ENCODE results near the gene DPAGT1.

Gene DPAGT1

GRCh38 chr11:119091178-119091577, 10.5 kb downstream of the DPAGT1 start:
- ChIA-PET CTCF (interaction anchor here (0.8 to 2.8 kb wide), 6 partner anchors 8 to 232 kb away, joined by 3 to 8 read pairs (median 4); partner anchors contain the start of genes DPAGT1 and VPS11), POLR2A (no interaction called here)
- H3K36me3 ChIP-seq (ENCODE audit: control insufficient read depth in 4 of 4, insufficient read depth in 4 of 4, low read length in 3 of 4): peaks cover 0 to 40% (median 10%) of the 10 kb centered on the region in 4 experiments
- no peaks in the 10 kb centered on the region for H3K27me3 ChIP-seq (replicated peaks in 2 of 5; ENCODE audit: control insufficient read depth in 4 of 5, insufficient read depth in 5 of 5, low read length in 4 of 5)
- no peak for DNase-seq
- 96% methylated on average over 7 of the region's 9 CpGs for WGBS (ENCODE audit: insufficient coverage)
- H3K9me3 ChIP-seq (ENCODE audit: control extremely low read depth in 1 of 5, control insufficient read depth in 4 of 5, insufficient read depth in 2 of 5, low read depth in 1 of 5, low read length in 4 of 5): no peaks in the 10 kb centered on the region
- no peak overlapping the region for H3K4me3 ChIP-seq (ENCODE audit: control insufficient read depth in 1 of 7, extremely low read depth in 1 of 7, insufficient read depth in 4 of 7, low read depth in 2 of 7, low read length in 6 of 7)
- H3K27ac ChIP-seq (ENCODE audit: insufficient read depth in 1 of 2, low read depth in 1 of 2, low read length in 2 of 2, poor library complexity in 1 of 2, severe bottlenecking in 2 of 2): no peak overlapping the region
- peaks cover 19 to 64% (median 51%) of the 10 kb centered on the region in 4 experiments for H3K4me1 ChIP-seq (ENCODE audit: control extremely low read depth in 1 of 4, control insufficient read depth in 4 of 4, insufficient read depth in 4 of 4, low read length in 3 of 4)

DNA sequence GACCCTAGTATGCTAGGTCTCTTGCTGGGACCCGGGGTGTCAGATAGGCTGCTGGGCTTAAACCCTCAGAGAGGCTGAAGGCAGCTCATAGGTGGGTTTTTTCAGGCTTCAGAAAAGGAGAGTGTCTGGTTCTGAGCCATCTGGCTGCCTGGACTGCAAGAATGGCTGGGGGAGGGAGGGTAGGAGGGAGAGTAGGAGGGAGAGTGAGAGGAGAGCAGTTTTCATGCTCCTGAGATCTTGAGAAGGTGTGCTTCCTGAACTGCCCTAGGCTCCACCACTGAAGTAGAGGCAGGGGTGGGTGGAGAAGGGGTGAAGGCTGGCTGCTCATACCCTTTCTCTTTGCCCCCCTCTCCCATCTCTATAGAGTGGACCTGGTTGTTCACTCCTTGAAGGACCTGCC, 12.3 kb downstream of the DPAGT1 start:
- H3K36me3 ChIP-seq (ENCODE audit: control insufficient read depth in 4 of 4, insufficient read depth in 4 of 4, low read length in 3 of 4): peaks cover 0 to 40% (median 10%) of the 10 kb centered on the region in 4 experiments
- CTCF ChIA-PET: interaction anchor here (0.7 kb wide), 1 partner anchor 35 kb away, joined by 3 read pairs; no protein-coding TSS in a partner anchor

GRCh38 chr11:119088406-119088805, 13.2 kb downstream of the DPAGT1 start:
- DNase-seq: no peak
- POLR2A ChIA-PET: no interaction called here
- WGBS (ENCODE audit: insufficient coverage): 98% methylated on average over 9 of the region's 9 CpGs
- CTCF ChIA-PET: interaction anchor here (0.7 to 1.0 kb wide), 2 partner anchors 11 to 34 kb away, joined by 3 read pairs; no protein-coding TSS in a partner anchor
- H3K4me1 ChIP-seq (ENCODE audit: control extremely low read depth in 1 of 4, control insufficient read depth in 4 of 4, insufficient read depth in 4 of 4, low read length in 3 of 4): peaks cover 23 to 71% (median 52%) of the 10 kb centered on the region in 4 experiments
- no peak overlapping the region for H3K4me3 ChIP-seq (ENCODE audit: control insufficient read depth in 1 of 7, extremely low read depth in 1 of 7, insufficient read depth in 4 of 7, low read depth in 2 of 7, low read length in 6 of 7)
- H3K27me3 ChIP-seq (replicated peaks in 2 of 5; ENCODE audit: control insufficient read depth in 4 of 5, insufficient read depth in 5 of 5, low read length in 4 of 5): no peaks in the 10 kb centered on the region
- no peaks in the 10 kb centered on the region for H3K9me3 ChIP-seq (ENCODE audit: control extremely low read depth in 1 of 5, control insufficient read depth in 4 of 5, insufficient read depth in 2 of 5, low read depth in 1 of 5, low read length in 4 of 5)
- H3K36me3 ChIP-seq (ENCODE audit: control insufficient read depth in 4 of 4, insufficient read depth in 4 of 4, low read length in 3 of 4): peaks cover 0 to 34% (median 9%) of the 10 kb centered on the region in 4 experiments
- peak overlapping the region in 1 of 2 experiments; percentile 69 for H3K27ac ChIP-seq (ENCODE audit: insufficient read depth in 1 of 2, low read depth in 1 of 2, low read length in 2 of 2, poor library complexity in 1 of 2, severe bottlenecking in 2 of 2)

More for the DNA sequence above, 12.3 kb downstream of the DPAGT1 start:
- no peak for DNase-seq
- H3K27ac ChIP-seq (ENCODE audit: insufficient read depth in 1 of 2, low read depth in 1 of 2, low read length in 2 of 2, poor library complexity in 1 of 2, severe bottlenecking in 2 of 2): peak overlapping the region in 1 of 2 experiments; percentile 69
- H3K4me3 ChIP-seq (ENCODE audit: control insufficient read depth in 1 of 7, extremely low read depth in 1 of 7, insufficient read depth in 4 of 7, low read depth in 2 of 7, low read length in 6 of 7): no peak overlapping the region
- POLR2A ChIA-PET: no interaction called here
- WGBS (ENCODE audit: insufficient coverage): 100% methylated on average over 1 of the region's 1 CpG
- no peaks in the 10 kb centered on the region for H3K27me3 ChIP-seq (replicated peaks in 2 of 5; ENCODE audit: control insufficient read depth in 4 of 5, insufficient read depth in 5 of 5, low read length in 4 of 5)
- H3K9me3 ChIP-seq (ENCODE audit: control extremely low read depth in 1 of 5, control insufficient read depth in 4 of 5, insufficient read depth in 2 of 5, low read depth in 1 of 5, low read length in 4 of 5): no peaks in the 10 kb centered on the region
- peaks cover 26 to 75% (median 59%) of the 10 kb centered on the region in 4 experiments for H3K4me1 ChIP-seq (ENCODE audit: control extremely low read depth in 1 of 4, control insufficient read depth in 4 of 4, insufficient read depth in 4 of 4, low read length in 3 of 4)

DNA sequence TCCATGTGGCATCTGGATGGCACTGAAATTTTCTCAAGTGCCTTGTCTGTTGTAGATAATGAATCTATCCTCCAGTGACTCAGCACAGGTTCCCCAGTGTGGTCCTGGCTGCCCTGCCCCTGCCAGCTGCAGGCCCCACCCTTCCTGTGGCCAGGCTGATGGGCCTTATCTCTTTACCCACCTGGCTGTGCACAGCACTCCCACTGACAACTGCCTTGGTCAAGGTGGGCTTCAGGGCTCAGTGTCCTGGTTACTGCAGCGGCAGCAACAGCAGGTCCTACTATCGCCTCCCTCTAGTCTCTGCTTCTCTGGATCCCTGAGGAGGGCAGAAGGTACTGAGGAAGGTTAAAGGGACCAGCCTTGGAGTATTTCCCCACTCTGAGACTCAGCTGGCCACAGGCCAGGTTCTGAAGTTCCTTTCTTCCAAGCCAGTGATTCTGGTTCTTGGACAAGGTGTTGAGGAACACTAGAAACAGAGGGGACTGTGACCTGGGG, 13.9 kb downstream of the DPAGT1 start:
- H3K36me3 ChIP-seq (ENCODE audit: control insufficient read depth in 4 of 4, insufficient read depth in 4 of 4, low read length in 3 of 4): peaks cover 0 to 31% (median 7%) of the 10 kb centered on the region in 4 experiments
- no peaks in the 10 kb centered on the region for H3K27me3 ChIP-seq (replicated peaks in 2 of 5; ENCODE audit: control insufficient read depth in 4 of 5, insufficient read depth in 5 of 5, low read length in 4 of 5)
- H3K4me1 ChIP-seq (ENCODE audit: control extremely low read depth in 1 of 4, control insufficient read depth in 4 of 4, insufficient read depth in 4 of 4, low read length in 3 of 4): peaks cover 19 to 65% (median 46%) of the 10 kb centered on the region in 4 experiments
- peak; percentile 79 to 97 (median 94) for DNase-seq
- ChIA-PET POLR2A (interaction anchor here (0.8 to 1.6 kb wide), 2 partner anchors 20 to 31 kb away, joined by 3 to 5 read pairs; partner anchors contain the start of gene VPS11), CTCF (interaction anchor here (0.8 kb wide), 1 partner anchor 21 kb away, joined by 3 read pairs; no protein-coding TSS in a partner anchor)
- H3K4me3 ChIP-seq (ENCODE audit: control insufficient read depth in 1 of 7, extremely low read depth in 1 of 7, insufficient read depth in 4 of 7, low read depth in 2 of 7, low read length in 6 of 7): peak overlapping the region in 3 of 7 experiments; percentile 9 to 42 (median 21)
- peak overlapping the region in 1 of 2 experiments; percentile 69 for H3K27ac ChIP-seq (ENCODE audit: insufficient read depth in 1 of 2, low read depth in 1 of 2, low read length in 2 of 2, poor library complexity in 1 of 2, severe bottlenecking in 2 of 2)
- WGBS (ENCODE audit: insufficient coverage): no CpG with 5 or more reads among the region's 2 CpGs
- H3K9me3 ChIP-seq (ENCODE audit: control extremely low read depth in 1 of 5, control insufficient read depth in 4 of 5, insufficient read depth in 2 of 5, low read depth in 1 of 5, low read length in 4 of 5): no peaks in the 10 kb centered on the region

DNA sequence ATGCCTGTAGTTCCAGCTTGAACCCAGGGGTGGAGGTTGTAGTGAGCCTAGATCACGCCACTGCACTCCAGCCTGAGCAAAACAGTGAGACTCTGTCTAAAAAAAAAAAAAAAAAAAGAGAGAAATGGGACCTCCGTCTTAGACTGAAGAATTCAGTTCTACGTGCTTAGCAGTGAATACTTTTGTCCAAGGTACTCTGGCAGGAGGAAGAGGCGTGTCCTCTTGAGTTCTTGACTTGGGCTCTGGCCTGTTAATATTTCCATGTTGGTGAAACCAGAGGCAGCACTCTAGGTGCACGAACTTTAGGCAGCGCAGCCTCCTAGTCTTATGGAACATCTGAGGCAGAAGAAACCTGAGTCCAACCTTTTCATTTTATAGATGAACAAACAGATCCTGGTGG, 14.5 kb downstream of the DPAGT1 start:
- peak overlapping the region in 1 of 7 experiments; percentile 42 for H3K4me3 ChIP-seq (ENCODE audit: control insufficient read depth in 1 of 7, extremely low read depth in 1 of 7, insufficient read depth in 4 of 7, low read depth in 2 of 7, low read length in 6 of 7)
- WGBS (ENCODE audit: insufficient coverage): 88% methylated on average over 6 of the region's 6 CpGs
- ChIA-PET CTCF (interaction anchor here (0.8 to 1.6 kb wide), 2 partner anchors 21 to 31 kb away, joined by 3 to 4 read pairs; no protein-coding TSS in a partner anchor), POLR2A (interaction anchor here (0.8 to 1.6 kb wide), 2 partner anchors 20 to 31 kb away, joined by 3 to 5 read pairs; partner anchors contain the start of gene VPS11)
- peaks cover 5 to 31% (median 10%) of the 10 kb centered on the region in 4 experiments for H3K36me3 ChIP-seq (ENCODE audit: control insufficient read depth in 4 of 4, insufficient read depth in 4 of 4, low read length in 3 of 4)
- H3K9me3 ChIP-seq (ENCODE audit: control extremely low read depth in 1 of 5, control insufficient read depth in 4 of 5, insufficient read depth in 2 of 5, low read depth in 1 of 5, low read length in 4 of 5): no peaks in the 10 kb centered on the region
- peaks cover 19 to 58% (median 39%) of the 10 kb centered on the region in 4 experiments for H3K4me1 ChIP-seq (ENCODE audit: control extremely low read depth in 1 of 4, control insufficient read depth in 4 of 4, insufficient read depth in 4 of 4, low read length in 3 of 4)
- H3K27ac ChIP-seq (ENCODE audit: insufficient read depth in 1 of 2, low read depth in 1 of 2, low read length in 2 of 2, poor library complexity in 1 of 2, severe bottlenecking in 2 of 2): peak overlapping the region in 1 of 2 experiments; percentile 60
- peak in 1 of 3 donors; percentile 32 for DNase-seq
- H3K27me3 ChIP-seq (replicated peaks in 2 of 5; ENCODE audit: control insufficient read depth in 4 of 5, insufficient read depth in 5 of 5, low read length in 4 of 5): no peaks in the 10 kb centered on the region

DNA sequence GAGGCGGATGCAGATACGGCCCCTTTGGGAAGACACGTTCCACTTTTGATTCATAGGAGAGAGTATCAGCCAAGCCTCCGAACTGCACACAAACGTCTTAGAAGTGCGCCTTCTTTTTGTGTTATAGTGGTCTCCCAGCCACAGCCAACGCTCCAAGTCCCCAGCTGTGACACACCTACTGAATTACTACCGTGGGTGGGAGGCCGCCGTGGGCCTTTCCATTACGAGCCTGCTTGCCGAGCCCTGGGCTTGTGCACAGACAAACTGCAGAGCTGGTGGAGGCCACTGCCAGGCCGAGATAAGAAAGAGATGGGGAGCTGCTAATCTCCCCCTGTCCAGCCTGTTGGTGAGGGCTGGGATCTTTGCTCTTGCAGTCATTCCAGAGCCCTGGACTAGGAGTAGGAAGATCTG, 16.2 kb downstream of the DPAGT1 start:
- DNase-seq: peak; percentile 22 to 62 (median 42)
- POLR2A ChIA-PET: interaction anchor here (1.3 to 2.1 kb wide), 2 partner anchors 9 to 18 kb away, joined by 5 to 19 read pairs; partner anchors contain the start of gene VPS11
- Histone ChIP-seq H3K4me3 (ENCODE audit: control insufficient read depth in 1 of 7, extremely low read depth in 1 of 7, insufficient read depth in 4 of 7, low read depth in 2 of 7, low read length in 6 of 7) (peak overlapping the region; percentile 69 to 94 (median 87)), H3K4me1 (ENCODE audit: control extremely low read depth in 1 of 4, control insufficient read depth in 4 of 4, insufficient read depth in 4 of 4, low read length in 3 of 4) (peaks cover 14 to 50% (median 36%) of the 10 kb centered on the region in 4 experiments), H3K27ac (ENCODE audit: insufficient read depth in 1 of 2, low read depth in 1 of 2, low read length in 2 of 2, poor library complexity in 1 of 2, severe bottlenecking in 2 of 2) (peak overlapping the region; percentile 46 to 86), H3K9me3 (ENCODE audit: control extremely low read depth in 1 of 5, control insufficient read depth in 4 of 5, insufficient read depth in 2 of 5, low read depth in 1 of 5, low read length in 4 of 5) (no peaks in the 10 kb centered on the region), H3K27me3 (replicated peaks in 2 of 5; ENCODE audit: control insufficient read depth in 4 of 5, insufficient read depth in 5 of 5, low read length in 4 of 5) (no peaks in the 10 kb centered on the region), H3K36me3 (ENCODE audit: control insufficient read depth in 4 of 4, insufficient read depth in 4 of 4, low read length in 3 of 4) (peaks cover 11 to 43% (median 17%) of the 10 kb centered on the region in 4 experiments)
- CTCF ChIA-PET: interaction anchor here (0.6 to 4.9 kb wide), 10 partner anchors 10 to 134 kb away, joined by 3 to 25 read pairs (median 4); partner anchors contain the start of genes DPAGT1 and VPS11
- 7% methylated on average over 12 of the region's 13 CpGs for WGBS (ENCODE audit: insufficient coverage)

All from common myeloid progenitor, CD34-positive (primary cell).